GM12892 (cell line): ENCODE measurements around the gene NOXO1.

ENCODE experiments used
- DNase-seq: peaks from one replicate; pipeline ENCODE4 v3.0.0; 2011; ENCODE audit not compliant: insufficient read length
- FAIRE-seq: peaks from 2 replicates; lab custom pipeline; 2011; peaks lifted over from hg19 to GRCh38; lab: Jason Lieb, UNC
- POLR2A ChIP-seq: IDR thresholded peaks from 2 replicates; pipeline ENCODE4 v1.6.1; 2011; ENCODE audit warnings: low read depth, low read length, control low read depth
- POLR2AphosphoS5 ChIP-seq: IDR thresholded peaks from 2 replicates; pipeline ENCODE4 v1.6.1; 2011; ENCODE audit warnings: low read depth, low read length, control low read depth
- TAF1 ChIP-seq: IDR thresholded peaks from 2 replicates; pipeline ENCODE4 v1.6.1; 2011; ENCODE audit warnings: low read depth, mild to moderate bottlenecking, control low read depth, low read length, borderline replicate concordance

The NOXO1 gene

GRCh38 chr16:1991948-1992703 lies 10.9 kb upstream of the NOXO1 start:
- FAIRE-seq (peak; percentile 89), DNase-seq (peak; percentile 98)
- TF ChIP-seq POLR2A (peak; percentile 63), POLR2AphosphoS5 (no peak)

- DNase-seq, result no peak
- no peak for FAIRE-seq
- TF ChIP-seq POLR2AphosphoS5 (no peak), TAF1 (no peak), POLR2A (no peak)
Observed at GRCh38 chr16:1991588-1991947, 10.3 kb upstream of the NOXO1 start.

GRCh38 chr16:1991135-1991551 lies 9.9 kb upstream of the NOXO1 start:
- TF ChIP-seq POLR2A (peak; percentile 31; the same call in 1 of the 2 replicates), POLR2AphosphoS5 (no peak), TAF1 (no peak)
- FAIRE-seq, result peak; percentile 83
- no peak for DNase-seq

- DNase-seq (no peak), FAIRE-seq (peak; percentile 51)
- TF ChIP-seq TAF1 (no peak), POLR2AphosphoS5 (no peak), POLR2A (peak; percentile 7; the same call in 1 of the 2 replicates)
Observed at GRCh38 chr16:1990351-1991134, 9.3 kb upstream of the NOXO1 start.

- no peak for TF ChIP-seq TAF1
- no peak for TF ChIP-seq POLR2AphosphoS5
- TF ChIP-seq POLR2A, result no peak
- no peak for DNase-seq
- FAIRE-seq, result no peak
Observed at GRCh38 chr16:1990101-1990350, 8.8 kb upstream of the NOXO1 start.

GRCh38 chr16:1989209-1990100 lies 8.2 kb upstream of the NOXO1 start, which contains the start of gene SYNGR3:
Gene SYNGR3 (plus strand): TSS chr16:1989970. CDS start chr16:1990103, 133 bp downstream.
- DNase-seq (no peak), FAIRE-seq (peak; percentile 79)

GRCh38 chr16:1987198-1987597 lies 5.9 kb upstream of the NOXO1 start:
- no peak for FAIRE-seq
- no peak for DNase-seq
- no peak for TF ChIP-seq POLR2AphosphoS5
- TF ChIP-seq TAF1, result no peak
- no peak for TF ChIP-seq POLR2A

More at GRCh38 chr16:1989209-1990100, 8.2 kb upstream of the NOXO1 start, which contains the start of gene SYNGR3:
- no peak for TF ChIP-seq TAF1

GRCh38 chr16:1985466-1986150 lies 4.3 kb upstream of the NOXO1 start:
- FAIRE-seq, result no peak
- TF ChIP-seq POLR2AphosphoS5 (no peak), TAF1 (no peak), POLR2A (no peak)

GRCh38 chr16:1984347-1985225 lies 3.3 kb upstream of the NOXO1 start:
- TF ChIP-seq POLR2AphosphoS5 (no peak; the same call in 1 of the 2 replicates), POLR2A (no peak), TAF1 (no peak)
- DNase-seq (no peak), FAIRE-seq (peak; percentile 44)

More at GRCh38 chr16:1985466-1986150, 4.3 kb upstream of the NOXO1 start:
- DNase-seq, result no peak

- FAIRE-seq (peak; percentile 93), DNase-seq (peak; percentile 99)
- peak; percentile 90 for TF ChIP-seq POLR2A
- TF ChIP-seq POLR2AphosphoS5, result peak; percentile 59
- TF ChIP-seq TAF1, result peak; percentile 67; the same call in 1 of the 2 replicates
Observed at GRCh38 chr16:1983544-1984346, 2.5 kb upstream of the NOXO1 start, which contains the start of gene GFER. Gene GFER (plus strand): TSS chr16:1984193. CDS start chr16:1984219, 26 bp downstream.
